MM.1S (cell line): ENCODE data around the gene DCUN1D1.
"Not testable (repeated sequence)": the region's sequence is repeated elsewhere in the genome, so short reads cannot be mapped to it uniquely, and the experiment has no call there.

Experiments
- DNase-seq: peaks from one replicate; pipeline ENCODE4 v3.0.0-alpha.2; 2015
- H2AFZ ChIP-seq: fragments of 300-600 bp; sonication (generic); 2 replicates; pipeline ENCODE4 v1.6.0; 2016; ENCODE audit warnings: antibody characterized with exemption, low read length
- H3F3A ChIP-seq: fragments of 300-600 bp; sonication (generic); 2 replicates; pipeline ENCODE4 v1.6.1; 2016; ENCODE audit warnings: mild to moderate bottlenecking, antibody characterized with exemption, low read length, moderate library complexity, mixed read lengths; ENCODE audit not compliant: insufficient read depth
- H3K27ac ChIP-seq: fragments of 300-600 bp; sonication (generic); 2 replicates; pipeline ENCODE4 v1.5.1; 2016; ENCODE audit warnings: mild to moderate bottlenecking, low read length
- H3K27me3 ChIP-seq: fragments of 300-600 bp; sonication (generic); replicated peaks from 2 replicates; pipeline ENCODE4 v1.6.0; 2016; ENCODE audit warnings: low read length; ENCODE audit not compliant: insufficient read depth
- H3K36me3 ChIP-seq: fragments of 300-600 bp; sonication (generic); replicated peaks from 2 replicates; pipeline ENCODE4 v1.6.1; 2016; ENCODE audit warnings: mild to moderate bottlenecking, low read length, mixed read lengths; ENCODE audit not compliant: insufficient read depth
- H3K4me1 ChIP-seq: fragments of 300-600 bp; sonication (generic); 2 replicates; pipeline ENCODE4 v1.6.1; 2016; ENCODE audit warnings: low read length, mixed read lengths
- H3K4me2 ChIP-seq: fragments of 300-600 bp; sonication (generic); 2 replicates; pipeline ENCODE4 v1.6.0; 2016; ENCODE audit warnings: low read depth, low read length
- H3K4me3 ChIP-seq: fragments of 300-600 bp; sonication (generic); 2 replicates; pipeline ENCODE4 v1.5.1; 2016; ENCODE audit warnings: low read length, mixed read lengths
- H3K79me2 ChIP-seq: fragments of 300-600 bp; sonication (generic); 2 replicates; pipeline ENCODE4 v1.6.1; 2016; ENCODE audit warnings: mixed run types, low read length, mixed read lengths
- H3K9ac ChIP-seq: fragments of 300-600 bp; sonication (generic); 2 replicates; pipeline ENCODE4 v1.6.1; 2016; ENCODE audit warnings: low read length, mixed read lengths
- H3K9me2 ChIP-seq: fragments of 300-600 bp; sonication (generic); replicated peaks from 2 replicates; pipeline ENCODE4 v1.6.1; 2016; ENCODE audit warnings: mild to moderate bottlenecking, low read length, mixed read lengths; ENCODE audit not compliant: insufficient read depth
- H3K9me3 ChIP-seq: fragments of 300-600 bp; sonication (generic); replicated peaks from 2 replicates; pipeline ENCODE4 v1.6.1; 2016; ENCODE audit warnings: mild to moderate bottlenecking, low read length, mixed read lengths; ENCODE audit not compliant: insufficient read depth
- H4K20me1 ChIP-seq: fragments of 300-600 bp; sonication (generic); 2 replicates; pipeline ENCODE4 v1.6.1; 2016; ENCODE audit warnings: mild to moderate bottlenecking, low read length, moderate library complexity, mixed read lengths; ENCODE audit not compliant: insufficient read depth
- EZH2 ChIP-seq: fragments of 300-600 bp; sonication (generic); optimal IDR thresholded peaks from 2 replicates; pipeline ENCODE3; 2017; ENCODE audit warnings: low read depth, mild to moderate bottlenecking, antibody characterized with exemption, low read length, mixed read lengths
- EZH2phosphoT487 ChIP-seq: fragments of 300-600 bp; sonication (generic); IDR thresholded peaks from 2 replicates; pipeline ENCODE4 v1.6.1; 2018; ENCODE audit warnings: antibody characterized with exemption, low read length
- TF ChIP-seq, protein P1 (sequence below): fragments of 300-600 bp; sonication (generic); IDR thresholded peaks from 2 replicates; pipeline ENCODE4 v1.5.1; 2016; ENCODE audit warnings: antibody characterized with exemption, low read length, mixed read lengths

Gene DCUN1D1

GRCh38 chr3:183008303-183008702, 28.0 kb upstream of the DCUN1D1 start:
- no peaks in the 10 kb centered on the region for H3K9me2 ChIP-seq
- H3K4me3 ChIP-seq, result no peak overlapping the region
- no peaks in the 10 kb centered on the region for H3K36me3 ChIP-seq
- H3K79me2 ChIP-seq, result no peaks in the 10 kb centered on the region
- no peak for DNase-seq
- no peaks in the 10 kb centered on the region for H3F3A ChIP-seq
- H4K20me1 ChIP-seq, result no peaks in the 10 kb centered on the region
- no peak for TF ChIP-seq EZH2phosphoT487
- TF ChIP-seq, protein P1, sequence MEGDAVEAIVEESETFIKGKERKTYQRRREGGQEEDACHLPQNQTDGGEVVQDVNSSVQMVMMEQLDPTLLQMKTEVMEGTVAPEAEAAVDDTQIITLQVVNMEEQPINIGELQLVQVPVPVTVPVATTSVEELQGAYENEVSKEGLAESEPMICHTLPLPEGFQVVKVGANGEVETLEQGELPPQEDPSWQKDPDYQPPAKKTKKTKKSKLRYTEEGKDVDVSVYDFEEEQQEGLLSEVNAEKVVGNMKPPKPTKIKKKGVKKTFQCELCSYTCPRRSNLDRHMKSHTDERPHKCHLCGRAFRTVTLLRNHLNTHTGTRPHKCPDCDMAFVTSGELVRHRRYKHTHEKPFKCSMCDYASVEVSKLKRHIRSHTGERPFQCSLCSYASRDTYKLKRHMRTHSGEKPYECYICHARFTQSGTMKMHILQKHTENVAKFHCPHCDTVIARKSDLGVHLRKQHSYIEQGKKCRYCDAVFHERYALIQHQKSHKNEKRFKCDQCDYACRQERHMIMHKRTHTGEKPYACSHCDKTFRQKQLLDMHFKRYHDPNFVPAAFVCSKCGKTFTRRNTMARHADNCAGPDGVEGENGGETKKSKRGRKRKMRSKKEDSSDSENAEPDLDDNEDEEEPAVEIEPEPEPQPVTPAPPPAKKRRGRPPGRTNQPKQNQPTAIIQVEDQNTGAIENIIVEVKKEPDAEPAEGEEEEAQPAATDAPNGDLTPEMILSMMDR, result no peak
- no peak for TF ChIP-seq EZH2
- no peak overlapping the region for H3K27ac ChIP-seq
- no peaks in the 10 kb centered on the region for H3K27me3 ChIP-seq
- H3K9me3 ChIP-seq, result no peaks in the 10 kb centered on the region
- no peaks in the 10 kb centered on the region for H3K4me1 ChIP-seq
- H3K9ac ChIP-seq, result no peak overlapping the region
- H2AFZ ChIP-seq, result no peak overlapping the region
- no peak overlapping the region for H3K4me2 ChIP-seq

DNA sequence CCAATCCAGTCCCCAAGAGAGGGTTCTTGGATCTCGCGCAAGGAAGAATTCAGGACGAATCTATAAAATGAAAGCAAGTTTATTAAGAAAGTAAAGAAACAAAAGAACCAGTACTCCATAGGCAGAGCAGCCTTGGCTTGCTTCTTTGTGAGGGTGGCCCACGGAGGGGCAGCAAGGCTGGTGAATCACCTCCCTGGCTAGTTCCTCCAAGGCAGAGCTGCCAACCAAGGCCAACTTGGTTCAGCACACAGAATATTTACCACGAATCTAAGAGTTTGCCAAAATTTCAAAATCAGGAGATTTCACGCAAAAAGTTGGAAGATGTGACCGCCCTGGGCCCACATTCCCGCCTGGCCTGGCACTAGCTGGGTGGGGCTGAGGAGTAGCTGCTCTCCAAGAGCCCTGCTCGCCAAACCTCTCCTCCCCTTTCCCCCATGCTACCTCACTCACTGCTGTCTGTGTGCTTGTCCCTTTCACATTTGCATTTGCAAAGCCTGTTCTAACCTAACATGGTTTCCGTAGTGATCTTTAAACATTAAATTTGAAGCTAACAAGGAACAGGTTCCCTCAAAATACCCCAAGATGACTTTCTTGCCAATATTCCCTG, 26.2 kb upstream of the DCUN1D1 start:
- Histone ChIP-seq H3K27me3 (no peaks in the 10 kb centered on the region), H3K4me2 (no peak overlapping the region), H3F3A (no peaks in the 10 kb centered on the region), H4K20me1 (no peaks in the 10 kb centered on the region), H3K9me3 (no peaks in the 10 kb centered on the region), H3K36me3 (no peaks in the 10 kb centered on the region), H2AFZ (no peak overlapping the region), H3K4me3 (no peak overlapping the region), H3K27ac (no peak overlapping the region), H3K9ac (no peak overlapping the region), H3K79me2 (no peaks in the 10 kb centered on the region), H3K4me1 (no peaks in the 10 kb centered on the region), H3K9me2 (no peaks in the 10 kb centered on the region)
- no peak for DNase-seq
- TF ChIP-seq EZH2, result no peak

DNA sequence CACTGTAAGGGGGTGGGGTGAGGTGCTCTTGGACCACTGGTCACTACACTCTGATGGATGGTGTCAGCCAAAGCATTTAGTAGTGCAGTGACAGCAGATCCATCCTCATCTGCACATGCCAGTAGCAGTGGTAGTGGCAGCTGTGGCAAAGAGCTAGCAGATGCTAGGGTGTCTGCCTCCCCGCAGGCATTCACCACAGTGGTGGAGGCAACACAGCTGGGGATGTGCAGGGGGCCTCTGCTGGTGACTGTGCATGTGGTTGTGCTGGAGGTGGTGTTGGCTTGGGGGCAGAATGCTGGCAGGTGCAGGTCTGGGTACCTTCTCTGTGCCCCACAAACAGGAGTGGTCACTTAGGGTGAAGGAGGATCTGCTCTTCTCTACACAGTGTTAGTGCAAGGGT, 19.4 kb upstream of the DCUN1D1 start:
- Histone ChIP-seq H4K20me1 (no peaks in the 10 kb centered on the region), H3K9ac (no peak overlapping the region), H3K9me2 (no peaks in the 10 kb centered on the region), H3K4me1 (no peaks in the 10 kb centered on the region), H3K4me3 (no peak overlapping the region), H3K27ac (no peak overlapping the region), H2AFZ (no peak overlapping the region), H3K79me2 (no peaks in the 10 kb centered on the region), H3K9me3 (no peaks in the 10 kb centered on the region), H3K27me3 (no peaks in the 10 kb centered on the region), H3K36me3 (no peaks in the 10 kb centered on the region), H3F3A (no peaks in the 10 kb centered on the region), H3K4me2 (no peak overlapping the region)
- TF ChIP-seq EZH2phosphoT487, result no peak
- TF ChIP-seq, protein P1, result no peak
- no peak for TF ChIP-seq EZH2
- no peak for DNase-seq

- not testable (repeated sequence) for H2AFZ ChIP-seq
Observed at GRCh38 chr3:182993486-182994201, 13.3 kb upstream of the DCUN1D1 start.

More at GRCh38 chr3:182993486-182994201, 13.3 kb upstream of the DCUN1D1 start:
- peak; percentile 27 for DNase-seq
- not testable (repeated sequence) for H3K4me2 ChIP-seq, H3K9ac ChIP-seq, H3K27me3 ChIP-seq, H3K79me2 ChIP-seq, H3K4me1 ChIP-seq, H3K9me2 ChIP-seq, H4K20me1 ChIP-seq, H3K4me3 ChIP-seq, H3F3A ChIP-seq, H3K36me3 ChIP-seq, H3K9me3 ChIP-seq, H3K27ac ChIP-seq
